Activated CD4-positive, alpha-beta memory T cell treated with anti-CD3 and anti-CD28 coated beads, Interleukin-2, amount 10 ng/mL, durations not matched to agents 7 days and 5 days (primary cell): Measurements from ENCODE around the gene DDOST. TPM values are rescaled to one million over a fixed set of nuclear protein-coding genes. Genes with fewer than 3 reads are reported as not detected.

Experiments used
- CTCF ChIA-PET: fragments of 350-600 bp; sonication (Branson Sonifier 250); formaldehyde crosslinking; loops from one replicate; lab custom pipeline; 2021; ENCODE audit warnings: antibody characterized with exemption, inconsistent platforms; lab: Charles Lee
- POLR2A ChIA-PET: fragments of 350-600 bp; sonication (Branson Sonifier 250); formaldehyde crosslinking; loops from one replicate; lab custom pipeline; 2021; ENCODE audit warnings: antibody characterized with exemption; lab: Charles Lee
- DNase-seq: peaks from one replicate; pipeline ENCODE4 v3.0.0-alpha.2; 2020
- H3K27ac Mint-ChIP-seq: one replicate; pipeline ENCODE4 v1.8.0; 2021; ENCODE audit warnings: mild to moderate bottlenecking, mixed read lengths
- H3K27me3 Mint-ChIP-seq: one replicate; pipeline ENCODE4 v1.8.0; 2021; ENCODE audit warnings: mixed read lengths
- H3K36me3 Mint-ChIP-seq: one replicate; pipeline ENCODE4 v1.8.0; 2021; ENCODE audit warnings: low read depth, mixed read lengths
- H3K4me1 Mint-ChIP-seq: one replicate; pipeline ENCODE4 v1.8.0; 2021; ENCODE audit warnings: mixed read lengths
- H3K4me3 Mint-ChIP-seq: one replicate; pipeline ENCODE4 v1.8.0; 2021; ENCODE audit warnings: mild to moderate bottlenecking, mixed read lengths
- H3K9me3 Mint-ChIP-seq: one replicate; pipeline ENCODE4 v1.8.0; 2021; ENCODE audit warnings: mixed read lengths
- total RNA-seq, 2 experiments: library from RNA; stranded (reverse); gene quantifications; one replicate each; pipeline ENCODE4 v1.2.3, GENCODE V29; 2021

The DDOST gene
- 100 to 1,000 TPM; 171 to 182 TPM for total RNA-seq

DNA sequence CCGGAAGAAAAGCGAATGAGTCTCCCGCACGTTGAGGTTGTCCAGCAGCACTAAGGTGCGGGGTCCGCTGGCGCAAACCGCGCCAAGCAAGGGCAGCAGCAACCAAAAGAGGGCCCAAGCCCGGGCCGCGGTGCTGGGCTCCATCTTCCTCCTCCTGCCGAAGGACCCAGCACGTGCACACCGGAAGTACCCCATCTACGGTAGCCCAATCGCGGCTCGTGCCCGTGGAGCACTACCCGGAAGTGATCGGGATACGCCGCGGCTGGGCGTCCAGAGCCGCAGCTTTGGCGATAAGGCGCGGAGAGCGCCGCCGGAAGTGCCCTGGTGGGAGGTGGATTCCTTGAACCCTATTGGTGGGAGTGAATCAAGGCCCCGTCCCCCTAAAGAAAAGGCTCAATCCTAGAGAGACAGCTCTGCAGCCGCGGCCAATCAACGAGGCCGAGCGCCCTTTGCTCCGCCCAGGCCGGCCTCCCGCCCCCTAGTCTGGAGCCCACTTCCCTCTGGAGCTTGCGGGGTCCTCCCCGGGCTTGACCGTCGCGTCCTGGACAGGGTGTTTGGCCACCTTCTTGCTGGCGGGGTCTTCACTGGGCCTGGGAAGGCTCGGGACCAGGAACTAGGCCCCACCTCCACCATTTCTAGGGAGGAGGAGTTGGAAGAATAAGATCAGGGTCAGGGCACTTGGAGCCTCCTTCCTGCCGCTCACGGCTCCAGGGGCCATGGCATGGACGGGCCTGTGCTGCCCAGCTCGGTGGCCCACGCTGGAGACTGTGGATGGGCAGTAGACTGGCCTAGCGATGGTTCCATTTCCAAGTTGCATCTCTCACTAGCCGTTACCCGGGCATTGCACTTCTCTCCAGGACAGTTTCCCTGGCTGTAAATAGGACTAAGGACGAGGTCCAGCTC is at the start of gene DDOST:
TSS of gene DDOST (minus strand) at position 163 of the 903 bp plus-strand sequence. CDS start at position 144, 19 bp downstream.
- Mint-ChIP-seq H3K27me3 (no peaks in the 10 kb centered on the region), H3K27ac (peak within 1 kb of the TSS; percentile 97), H3K9me3 (no peaks in the 10 kb centered on the region), H3K4me3 (peak within 1 kb of the TSS; percentile 99), H3K4me1 (peaks cover 52% of the 10 kb centered on the region), H3K36me3 (peaks cover 34% of the 10 kb centered on the region)
- peak; percentile 96 for DNase-seq
- CTCF ChIA-PET, result interaction anchor here (0.6 to 3.7 kb wide), 9 partner anchors 16 to 449 kb away, joined by 3 to 25 read pairs (median 4); partner anchors contain the start of gene PINK1
- POLR2A ChIA-PET, result interaction anchor here (0.7 to 2.9 kb wide), 11 partner anchors 9 to 1378 kb away, joined by 3 to 20 read pairs (median 4); partner anchors contain the start of genes CDA, HP1BP3, MUL1 and PINK1

- CTCF ChIA-PET, result no interaction called here
- H3K4me1 Mint-ChIP-seq, result no peaks in the 10 kb centered on the region
These were observed 49.5 kb upstream of the DDOST start for GRCh38 chr1:20710469-20711284.

DNA sequence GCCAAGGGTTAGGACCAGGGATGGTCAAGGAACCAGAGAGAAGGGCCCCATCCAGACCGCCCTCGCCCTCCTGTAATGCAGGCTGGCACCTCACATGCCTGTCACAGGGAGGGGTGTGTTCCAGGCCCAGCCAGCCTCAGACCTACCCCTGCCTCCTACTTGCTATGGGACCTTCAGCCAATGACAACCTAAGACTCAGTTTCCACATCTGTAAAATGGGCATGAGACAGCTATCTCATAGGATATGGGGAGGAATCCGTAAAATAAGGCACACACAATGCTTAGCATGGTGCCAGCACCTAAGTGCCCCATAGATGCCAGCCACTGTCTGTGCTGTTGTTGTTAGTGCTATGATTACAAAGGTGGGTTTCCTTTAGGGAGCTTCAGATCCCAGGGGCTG is 48.7 kb upstream of the DDOST start:
- Mint-ChIP-seq H3K27ac (no peak overlapping the region), H3K27me3 (peaks cover 6% of the 10 kb centered on the region), H3K9me3 (no peaks in the 10 kb centered on the region), H3K36me3 (no peaks in the 10 kb centered on the region), H3K4me3 (no peak overlapping the region), H3K4me1 (no peaks in the 10 kb centered on the region)
- no peak for DNase-seq
- ChIA-PET CTCF (no interaction called here), POLR2A (no interaction called here)

More at GRCh38 chr1:20710469-20711284, 49.5 kb upstream of the DDOST start:
- Mint-ChIP-seq H3K4me3 (no peak overlapping the region), H3K36me3 (no peaks in the 10 kb centered on the region), H3K27me3 (peaks cover 12% of the 10 kb centered on the region), H3K27ac (no peak overlapping the region), H3K9me3 (no peaks in the 10 kb centered on the region)
- POLR2A ChIA-PET, result no interaction called here
- DNase-seq, result no peak

GRCh38 chr1:20708891-20709290 is 47.7 kb upstream of the DDOST start:
- Mint-ChIP-seq H3K36me3 (no peaks in the 10 kb centered on the region), H3K4me1 (no peaks in the 10 kb centered on the region), H3K27ac (no peak overlapping the region), H3K27me3 (peaks cover 5% of the 10 kb centered on the region), H3K4me3 (no peak overlapping the region), H3K9me3 (no peaks in the 10 kb centered on the region)
- ChIA-PET CTCF (no interaction called here), POLR2A (interaction anchor here (3.0 kb wide), 1 partner anchor 78 kb away, joined by 8 read pairs; the partner anchor contains the start of gene HP1BP3)
- DNase-seq, result no peak

DNA sequence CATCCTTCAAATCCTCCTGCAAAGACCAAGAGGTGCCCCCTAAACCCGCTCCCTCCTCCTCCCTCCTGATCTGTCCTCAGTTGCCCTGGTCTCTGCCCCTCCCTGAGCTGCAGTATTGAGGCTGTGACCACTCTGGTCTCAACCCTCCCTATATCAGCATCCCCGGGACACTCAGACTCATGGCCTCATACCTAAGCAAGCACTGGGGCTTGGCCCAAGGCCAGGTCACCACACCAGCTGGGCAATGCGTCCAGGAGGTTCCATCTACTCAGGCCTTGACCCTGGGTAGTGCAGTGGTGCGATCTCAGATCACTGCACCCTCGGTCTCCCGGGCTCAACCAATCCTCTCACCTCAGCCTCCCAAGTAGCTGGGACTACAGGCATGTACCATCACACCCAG is 46.9 kb upstream of the DDOST start:
- no peaks in the 10 kb centered on the region for H3K4me1 Mint-ChIP-seq
- H3K27ac Mint-ChIP-seq, result no peak overlapping the region
- DNase-seq, result no peak
- no peak overlapping the region for H3K4me3 Mint-ChIP-seq
- no peaks in the 10 kb centered on the region for H3K9me3 Mint-ChIP-seq
- ChIA-PET CTCF (interaction anchor here (1.0 to 1.5 kb wide), 3 partner anchors 11 to 562 kb away, joined by 3 to 10 read pairs (median 3); no protein-coding TSS in a partner anchor), POLR2A (interaction anchor here (0.6 to 3.0 kb wide), 2 partner anchors 79 to 176 kb away, joined by 3 to 8 read pairs; partner anchors contain the start of gene HP1BP3)
- H3K27me3 Mint-ChIP-seq, result peaks cover 5% of the 10 kb centered on the region
- H3K36me3 Mint-ChIP-seq, result no peaks in the 10 kb centered on the region

GRCh38 chr1:20706841-20707240 is 45.7 kb upstream of the DDOST start:
- no peaks in the 10 kb centered on the region for H3K4me1 Mint-ChIP-seq
- CTCF ChIA-PET, result interaction anchor here (0.6 to 1.5 kb wide), 3 partner anchors 10 to 564 kb away, joined by 3 to 10 read pairs (median 3); no protein-coding TSS in a partner anchor
- H3K27ac Mint-ChIP-seq, result no peak overlapping the region
- POLR2A ChIA-PET, result interaction anchor here (0.6 to 3.0 kb wide), 2 partner anchors 80 to 147 kb away, joined by 3 to 8 read pairs; partner anchors contain the start of gene HP1BP3
- H3K27me3 Mint-ChIP-seq, result peaks cover 5% of the 10 kb centered on the region
- no peaks in the 10 kb centered on the region for H3K9me3 Mint-ChIP-seq
- no peak for DNase-seq
- no peaks in the 10 kb centered on the region for H3K36me3 Mint-ChIP-seq
- H3K4me3 Mint-ChIP-seq, result no peak overlapping the region

DNA sequence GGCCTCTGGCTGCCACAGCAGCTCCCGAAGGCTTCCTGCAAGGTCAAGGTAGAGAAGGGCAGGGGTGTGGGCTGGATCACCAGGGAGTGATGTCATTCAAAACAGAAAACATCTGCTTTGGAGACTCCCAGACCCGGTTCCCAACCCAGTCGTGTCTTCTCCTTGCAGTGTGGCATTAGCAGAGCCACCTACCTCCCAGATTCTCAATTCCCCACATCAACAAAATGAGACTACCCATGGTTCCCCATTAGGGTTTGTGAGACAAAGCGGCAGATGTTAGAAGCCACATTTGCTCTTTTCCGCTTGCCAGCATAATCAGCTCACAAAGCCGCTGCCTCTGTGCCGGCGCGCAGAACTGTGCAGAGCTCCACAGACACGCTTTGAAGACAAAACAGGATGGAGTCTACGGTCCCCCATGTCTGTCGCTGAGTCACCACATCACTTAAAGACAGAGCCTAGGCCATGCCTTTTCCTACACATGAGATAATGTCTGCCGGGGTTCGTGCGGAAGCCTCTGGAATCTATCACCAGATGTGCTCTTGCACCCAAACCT is 44.1 kb upstream of the DDOST start:
- no peak for DNase-seq
- Mint-ChIP-seq H3K27ac (no peak overlapping the region), H3K4me1 (no peaks in the 10 kb centered on the region), H3K27me3 (peaks cover 7% of the 10 kb centered on the region), H3K36me3 (no peaks in the 10 kb centered on the region), H3K9me3 (no peaks in the 10 kb centered on the region), H3K4me3 (no peak overlapping the region)
- CTCF ChIA-PET, result interaction anchor here (1.1 kb wide), 1 partner anchor 9 kb away, joined by 3 read pairs; no protein-coding TSS in a partner anchor
- POLR2A ChIA-PET, result no interaction called here

DNA sequence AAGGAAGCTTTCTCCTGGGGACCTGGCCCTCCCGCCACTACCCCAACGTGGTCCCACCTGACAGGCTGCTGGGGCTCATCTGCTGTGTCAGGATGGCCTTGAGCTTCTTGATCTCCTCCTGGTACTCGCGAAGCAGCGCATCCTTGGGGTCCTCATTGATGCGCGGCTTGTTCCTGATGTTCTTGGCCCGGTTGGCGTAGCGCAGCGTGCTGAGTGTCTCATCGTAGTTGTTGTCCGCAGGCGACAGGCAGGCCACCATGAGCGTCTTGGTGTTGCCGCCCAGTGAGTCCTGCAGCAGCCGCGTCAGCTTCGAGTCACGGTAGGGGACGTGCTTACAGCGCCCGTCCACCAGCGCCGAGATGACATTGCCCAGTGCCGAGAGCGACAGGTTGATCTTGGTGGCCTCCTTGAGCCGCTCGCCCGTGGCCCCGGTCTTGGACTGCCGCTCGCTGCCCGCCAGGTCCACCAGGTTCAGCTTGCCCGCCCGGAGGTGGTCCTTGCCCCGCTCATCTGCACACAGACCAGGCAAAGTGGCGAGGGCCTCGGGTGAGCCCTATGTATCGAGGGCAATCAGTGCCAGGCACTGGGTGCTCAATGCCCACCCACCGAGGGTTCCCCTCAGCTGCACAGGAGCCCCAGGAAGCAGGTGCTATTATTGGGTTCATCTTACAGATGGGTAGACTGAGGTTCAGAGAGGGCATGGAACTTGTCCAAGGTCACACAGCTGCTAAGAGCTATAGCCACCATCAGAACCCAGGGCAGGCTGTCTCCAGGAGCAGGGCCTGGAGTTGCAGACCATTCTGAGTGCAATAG is 43.4 kb upstream of the DDOST start:
- H3K4me3 Mint-ChIP-seq, result no peak overlapping the region
- no peaks in the 10 kb centered on the region for H3K36me3 Mint-ChIP-seq
- CTCF ChIA-PET, result interaction anchor here (1.1 kb wide), 1 partner anchor 8 kb away, joined by 3 read pairs; no protein-coding TSS in a partner anchor
- H3K4me1 Mint-ChIP-seq, result no peaks in the 10 kb centered on the region
- no peaks in the 10 kb centered on the region for H3K9me3 Mint-ChIP-seq
- peaks cover 7% of the 10 kb centered on the region for H3K27me3 Mint-ChIP-seq
- POLR2A ChIA-PET, result no interaction called here
- H3K27ac Mint-ChIP-seq, result no peak overlapping the region
- DNase-seq, result no peak

DNA sequence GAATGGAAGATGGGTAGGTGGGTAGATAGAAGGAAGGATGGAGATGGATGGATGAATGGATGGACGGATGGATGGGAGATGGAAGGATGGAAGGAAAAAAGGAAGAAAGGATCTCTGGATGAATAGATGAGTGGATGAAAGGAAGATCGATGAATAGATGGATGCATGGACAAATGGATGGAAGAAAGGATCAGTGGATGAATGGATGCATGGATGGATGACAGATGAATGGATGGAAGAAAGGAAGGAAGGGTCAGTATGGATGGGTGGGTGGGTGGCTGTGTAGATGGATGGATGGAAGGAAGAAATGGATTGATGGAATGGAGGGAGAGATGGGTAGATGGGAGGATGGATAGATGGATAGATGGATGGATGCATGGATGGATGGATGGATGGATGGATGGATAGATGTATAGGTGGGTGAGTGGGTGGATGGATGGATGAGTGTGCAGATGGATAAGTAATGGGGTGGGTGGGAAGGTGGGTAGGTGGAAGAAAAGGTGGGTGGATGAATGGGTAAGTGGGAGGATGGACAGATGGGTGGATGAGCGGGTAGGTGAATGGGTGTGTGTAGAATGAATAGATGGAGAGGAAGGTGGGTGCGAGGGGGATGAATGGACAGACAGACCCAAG is 42.1 kb upstream of the DDOST start:
- no peaks in the 10 kb centered on the region for H3K36me3 Mint-ChIP-seq
- no peak overlapping the region for H3K27ac Mint-ChIP-seq
- no peak for DNase-seq
- no peaks in the 10 kb centered on the region for H3K4me1 Mint-ChIP-seq
- peaks cover 5% of the 10 kb centered on the region for H3K27me3 Mint-ChIP-seq
- POLR2A ChIA-PET, result no interaction called here
- H3K4me3 Mint-ChIP-seq, result no peak overlapping the region
- CTCF ChIA-PET, result no interaction called here
- H3K9me3 Mint-ChIP-seq, result no peaks in the 10 kb centered on the region

- ChIA-PET POLR2A (no interaction called here), CTCF (no interaction called here)
- Mint-ChIP-seq H3K27me3 (peaks cover 3% of the 10 kb centered on the region), H3K4me1 (no peaks in the 10 kb centered on the region), H3K27ac (no peak overlapping the region), H3K36me3 (no peaks in the 10 kb centered on the region), H3K4me3 (no peak overlapping the region), H3K9me3 (no peaks in the 10 kb centered on the region)
- DNase-seq, result no peak
These were observed 41.2 kb upstream of the DDOST start for GRCh38 chr1:20702416-20702815.

- no peak overlapping the region for H3K27ac Mint-ChIP-seq
- peaks cover 2% of the 10 kb centered on the region for H3K4me1 Mint-ChIP-seq
- no peak for DNase-seq
- CTCF ChIA-PET, result no interaction called here
- H3K36me3 Mint-ChIP-seq, result no peaks in the 10 kb centered on the region
- peaks cover 3% of the 10 kb centered on the region for H3K27me3 Mint-ChIP-seq
- no peak overlapping the region for H3K4me3 Mint-ChIP-seq
- POLR2A ChIA-PET, result no interaction called here
- no peaks in the 10 kb centered on the region for H3K9me3 Mint-ChIP-seq
These were observed 40.7 kb upstream of the DDOST start for GRCh38 chr1:20701847-20702246.
